Naive thymus-derived CD4-positive, alpha-beta T cell (primary cell): Measurements from ENCODE around the gene TAC4. TPM values are rescaled to one million over a fixed set of nuclear protein-coding genes. Genes with fewer than 3 reads are reported as not detected.
A peak's percentile ranks its signal among the peaks of the same experiment; 100 is the strongest.

Experiments used
- ATAC-seq: fragments of 150-1000 bp; cut with Tn5 transposase; 2 replicates; pipeline ENCODE4 v1.10.0; 2021; ENCODE audit warnings: mild to moderate bottlenecking, moderate library complexity
- CTCF ChIA-PET: fragments of 350-600 bp; sonication (Branson Sonifier 250); formaldehyde crosslinking; loops from one replicate; lab custom pipeline; 2021; ENCODE audit warnings: antibody characterized with exemption; lab: Charles Lee
- POLR2A ChIA-PET: fragments of 350-600 bp; sonication (Branson Sonifier 250); formaldehyde crosslinking; loops from one replicate; lab custom pipeline; 2021; ENCODE audit warnings: antibody characterized with exemption, inconsistent platforms; lab: Charles Lee
- DNase-seq, 9 donors: peaks; one replicate each; pipeline versions ENCODE4 v3.0.0 to v3.0.0-alpha.2; 2020 to 2022; ENCODE audit warnings: mixed read lengths in 1 of 9
- H3K27ac ChIP-seq: one replicate; pipeline ENCODE4 v1.7.0; 2013; ENCODE audit warnings: mild to moderate bottlenecking, low read depth, low read length, moderate library complexity
- H3K27me3 ChIP-seq, 2 donors: one replicate each; pipeline ENCODE4 v1.7.0; 2013; ENCODE audit warnings: low read length in 2 of 2, mild to moderate bottlenecking in 2 of 2, moderate library complexity in 2 of 2; ENCODE audit not compliant: control insufficient read depth in 2 of 2, insufficient read depth in 2 of 2
- H3K36me3 ChIP-seq, 3 experiments: 1 replicate in 2 of 3; 2 replicates in 1 of 3; pipeline ENCODE4 v1.7.0; 2013; ENCODE audit warnings: low read length in 3 of 3, mild to moderate bottlenecking in 3 of 3, moderate library complexity in 1 of 3; ENCODE audit not compliant: insufficient read depth in 3 of 3, control insufficient read depth in 2 of 3
- H3K4me1 ChIP-seq, 2 donors: one replicate each; pipeline ENCODE4 v1.7.0; 2013; ENCODE audit warnings: low read length in 2 of 2, mild to moderate bottlenecking in 2 of 2, moderate library complexity in 1 of 2; ENCODE audit not compliant: control insufficient read depth in 2 of 2, insufficient read depth in 2 of 2
- H3K4me3 ChIP-seq: 2 replicates; pipeline ENCODE4 v1.7.0; 2013; ENCODE audit warnings: mild to moderate bottlenecking, low read length
- H3K9me3 ChIP-seq, 3 experiments: 1 replicate in 2 of 3; 2 replicates in 1 of 3; pipeline ENCODE4 v1.7.0; 2013; ENCODE audit warnings: low read length in 3 of 3; ENCODE audit not compliant: control insufficient read depth in 2 of 3
- H3K27ac Mint-ChIP-seq, 9 donors: one replicate each; pipeline ENCODE4 v1.8.0; 2020 to 2022; ENCODE audit warnings: mixed read lengths in 9 of 9, mild to moderate bottlenecking in 8 of 9, moderate library complexity in 5 of 9, inconsistent platforms in 2 of 9
- H3K27me3 Mint-ChIP-seq, 5 donors: one replicate each; pipeline ENCODE4 v1.8.0; 2021 to 2022; ENCODE audit warnings: mixed read lengths in 5 of 5, mild to moderate bottlenecking in 1 of 5
- H3K36me3 Mint-ChIP-seq, 5 donors: one replicate each; pipeline ENCODE4 v1.8.0; 2020 to 2022; ENCODE audit warnings: mixed read lengths in 5 of 5, mild to moderate bottlenecking in 3 of 5, inconsistent platforms in 1 of 5
- H3K4me1 Mint-ChIP-seq, 7 donors: one replicate each; pipeline ENCODE4 v1.8.0; 2020 to 2022; ENCODE audit warnings: mixed read lengths in 7 of 7, mild to moderate bottlenecking in 3 of 7, inconsistent platforms in 1 of 7
- H3K4me3 Mint-ChIP-seq, 10 donors: one replicate each; pipeline ENCODE4 v1.8.0; 2020 to 2022; ENCODE audit warnings: mild to moderate bottlenecking in 10 of 10, mixed read lengths in 10 of 10, moderate library complexity in 6 of 10, inconsistent platforms in 2 of 10
- H3K9me3 Mint-ChIP-seq, 11 donors: one replicate each; pipeline ENCODE4 v1.8.0; 2020 to 2022; ENCODE audit warnings: mixed read lengths in 11 of 11, mild to moderate bottlenecking in 4 of 11, inconsistent platforms in 1 of 11, moderate library complexity in 1 of 11
- intact Hi-C, 2 donors: fragments of 100-400 bp; cut with micrococcal nuclease; formaldehyde crosslinking; loops; one replicate each; pipeline ENCODE4 v1.15.1; 2023
- polyA plus RNA-seq, 2 donors: library from polyadenylated mRNA; unstranded; fragments of 300-500 nt; fragmentation: Illumina TruSeq; gene quantifications; one replicate each; pipeline ENCODE4 v1.2.3, GENCODE V29; 2021
- total RNA-seq, 6 experiments: library from RNA in 5 of 6; stranded (reverse) in 5 of 6; gene quantifications; 1 replicate in 5 of 6; 2 replicates in 1 of 6; pipeline ENCODE4 v1.2.3 and lab custom pipeline; 2021 to 2026

Gene TAC4
- total and polyA plus RNA-seq, 7 experiments from 2014 or later = not detected

DNA sequence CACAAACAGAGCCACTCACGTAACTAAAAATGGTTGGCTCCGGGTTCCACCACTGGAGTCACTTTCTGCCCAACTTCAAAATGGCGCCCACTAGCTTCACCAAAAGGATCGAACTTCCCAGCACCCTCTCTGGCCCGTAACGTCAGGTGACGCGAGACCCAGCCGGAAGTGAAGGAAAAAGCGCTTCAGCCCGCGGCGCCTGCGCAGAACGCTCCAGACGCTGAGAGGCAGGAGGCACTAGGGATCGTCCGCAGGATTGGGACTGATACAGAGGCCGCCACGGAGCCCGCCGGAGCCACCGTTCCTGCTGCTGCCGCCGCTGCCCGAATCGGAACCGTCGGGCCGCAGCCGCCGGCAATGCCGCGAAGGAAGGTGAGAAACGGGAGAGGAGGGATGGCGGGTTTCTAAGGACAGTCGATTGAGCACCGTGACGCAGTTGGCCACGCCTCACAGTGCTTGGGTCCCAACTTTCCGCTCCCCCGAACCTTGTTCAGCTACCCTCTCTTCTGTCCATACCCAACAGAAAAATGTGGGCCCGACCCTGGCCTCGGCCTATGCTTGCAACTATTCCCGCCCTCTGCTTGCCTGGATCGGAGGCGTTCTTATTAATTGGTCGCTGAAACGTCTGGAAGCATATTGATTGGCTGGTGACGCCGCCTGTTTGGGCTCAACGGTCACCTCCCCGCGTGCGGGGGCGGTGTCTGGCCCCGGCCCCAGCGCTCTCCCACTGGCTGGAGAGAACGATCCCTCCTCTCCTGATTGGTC lies 59.2 kb downstream of the TAC4 start, which contains the start of gene KAT7:
KAT7 (plus strand) TSS at position 204 of the 765 bp plus-strand sequence; CDS start at position 358, 154 bp downstream.
- Mint-ChIP-seq H3K4me3 (peak within 1 kb of the TSS; percentile 92 to 99 (median 96)), H3K9me3 (peaks cover 0 to 3% (median 0%) of the 10 kb centered on the region in 11 donors), H3K36me3 (peaks cover 7 to 26% (median 17%) of the 10 kb centered on the region in 5 donors), H3K4me1 (peaks cover 39 to 62% (median 58%) of the 10 kb centered on the region in 7 donors), H3K27ac (peak within 1 kb of the TSS; percentile 91 to 99 (median 98)), H3K27me3 (peaks cover 0 to 8% (median 0%) of the 10 kb centered on the region in 5 donors)
- intact Hi-C loops = loop anchor here (1.0 to 10.0 kb wide), 14 partner anchors 24 to 930 kb away; partner anchors contain the start of genes FAM117A (in 2 of the 2), SPOP (in 2 of the 2), ATP5MC1 (in 1 of the 2) and LUC7L3 (in 1 of the 2)
- CTCF ChIA-PET = interaction anchor here (0.7 to 1.8 kb wide), 7 partner anchors 63 to 585 kb away, joined by 3 to 12 read pairs (median 4); partner anchors contain the start of gene SLC35B1
- peak within 1 kb of the TSS; percentile 98 for H3K4me3 ChIP-seq
- no peaks in the 10 kb centered on the region for H3K9me3 ChIP-seq
- peaks cover 17 to 30% of the 10 kb centered on the region in 2 donors for H3K4me1 ChIP-seq
- ATAC-seq = peak; percentile 90
- DNase-seq = peak; percentile 90 to 99 (median 99)
- no peaks in the 10 kb centered on the region for H3K27me3 ChIP-seq
- POLR2A ChIA-PET = interaction anchor here (0.7 to 6.2 kb wide), 29 partner anchors 9 to 306 kb away, joined by 3 to 70 read pairs (median 6); partner anchors contain the start of genes FAM117A, PDK2 and SLC35B1
- H3K36me3 ChIP-seq = peaks cover 0 to 25% (median 10%) of the 10 kb centered on the region in 3 experiments
- H3K27ac ChIP-seq = peak within 1 kb of the TSS; percentile 98

Other genes with a start within 250 kb of the TAC4 start
- gene SPOP, start 170.0 kb downstream of the TAC4 start, total RNA-seq = 10 to 100 TPM; 59.6 to 94.8 (median 80.9) TPM
- 100 to 1,000 TPM; 121 to 151 TPM for gene SPOP, start 170.0 kb downstream of the TAC4 start, polyA plus RNA-seq
- 10 to 100 TPM; 42.1 to 83.0 (median 49.0) TPM for gene SLC35B1, start 140.1 kb downstream of the TAC4 start, total RNA-seq
- gene SLC35B1, start 140.1 kb downstream of the TAC4 start, polyA plus RNA-seq = 10 to 100 TPM; 23.4 to 28.5 TPM
- 10 to 100 TPM; 31.8 to 99.1 (median 58.5) TPM for gene FAM117A, start 83.9 kb downstream of the TAC4 start, total RNA-seq
- gene FAM117A, start 83.9 kb downstream of the TAC4 start, polyA plus RNA-seq = 10 to 100 TPM; 47.2 to 59.0 TPM
- gene KAT7, start 59.4 kb downstream of the TAC4 start, total RNA-seq = 100 to 1,000 TPM in 4 of 5 experiments, 10 to 100 TPM in 1; 85.6 to 195 (median 132) TPM
- 10 to 100 TPM; 39.2 to 54.8 TPM for gene KAT7, start 59.4 kb downstream of the TAC4 start, polyA plus RNA-seq
- gene DLX4, start 121.1 kb upstream of the TAC4 start, total RNA-seq = 1 to 10 TPM in 2 of 5 experiments, under 1 TPM in 3; 0.34 to 1.6 (median 0.74) TPM
- not detected for gene DLX4, start 121.1 kb upstream of the TAC4 start, polyA plus RNA-seq
- not detected for gene DLX3, start 147.2 kb upstream of the TAC4 start, total RNA-seq
- not detected for gene DLX3, start 147.2 kb upstream of the TAC4 start, polyA plus RNA-seq
- 10 to 100 TPM in 2 of 5 experiments, 1 to 10 TPM in 3; 4.0 to 14.6 (median 8.6) TPM for gene ITGA3, start 208.0 kb upstream of the TAC4 start, total RNA-seq
- gene ITGA3, start 208.0 kb upstream of the TAC4 start, polyA plus RNA-seq = 1 to 10 TPM; 1.4 to 2.4 TPM
- gene PDK2, start 247.3 kb upstream of the TAC4 start, total RNA-seq = 10 to 100 TPM; 16.7 to 48.3 (median 22.5) TPM
- gene PDK2, start 247.3 kb upstream of the TAC4 start, polyA plus RNA-seq = 10 to 100 TPM; 37.2 to 50.4 TPM